ENCODE results near the gene LHX4. TPM values are rescaled to one million over a fixed set of nuclear protein-coding genes. Genes with fewer than 3 reads are reported as not detected.

LHX4 gene
- total and polyA plus RNA-seq, 7 donors = 0.44 to 0.92 (median 0.60) TPM; not detected in 4

- H3K4me1 ChIP-seq = peaks cover 0 to 9% (median 2%) of the 10 kb centered on the region in 4 donors
- DNase-seq = no peak
- no peaks in the 10 kb centered on the region for H3K9me3 ChIP-seq
- no peak overlapping the region for H3K27ac ChIP-seq
- no peaks in the 10 kb centered on the region for H3K27me3 ChIP-seq
- intact Hi-C loops (cut with DNase I) = no loop called here
- 26 to 70% methylated on average over 2 of the region's 2 CpGs for WGBS, 2 donors
- H3K4me3 ChIP-seq = no peak overlapping the region
- TF ChIP-seq CTCF (IDR thresholded peaks at IDR 0.05) = no peak
- no peak for TF ChIP-seq POLR2AphosphoS5 (IDR thresholded peaks at IDR 0.05)
- no peak for TF ChIP-seq POLR2A (IDR thresholded peaks at IDR 0.05)
- no peak for TF ChIP-seq EP300 (IDR thresholded peaks at IDR 0.05)
- no peaks in the 10 kb centered on the region for H3K36me3 ChIP-seq
Measured at GRCh38 chr1:180301135-180301742, 71.2 kb downstream of the LHX4 start.

DNA sequence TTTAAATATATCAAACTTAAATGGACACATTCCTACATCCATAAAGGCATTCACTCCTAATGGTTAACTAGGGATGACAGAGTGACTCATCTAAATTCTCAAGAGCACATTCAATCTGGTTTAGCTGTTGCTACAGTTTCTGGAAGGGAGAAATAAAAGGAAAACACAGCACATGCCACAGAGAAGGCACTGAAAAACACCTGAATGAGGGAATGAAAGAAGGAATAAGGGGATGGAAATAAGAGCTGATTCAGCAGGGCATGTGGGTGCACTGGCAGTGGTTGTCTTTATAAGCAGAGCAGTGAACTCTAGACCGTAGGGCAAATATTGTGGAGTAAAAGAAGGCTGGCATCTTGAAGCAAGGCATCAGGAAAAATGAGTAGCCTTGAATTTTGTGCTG lies 79.3 kb downstream of the LHX4 start:
- H3K4me3 ChIP-seq = no peak overlapping the region

GRCh38 chr1:180310095-180310494 lies 80.0 kb downstream of the LHX4 start:
- Histone ChIP-seq H3K36me3 (peaks cover 0 to 5% (median 0%) of the 10 kb centered on the region in 4 donors), H3K4me1 (no peaks in the 10 kb centered on the region), H3K4me3 (no peak overlapping the region), H3K27ac (no peak overlapping the region), H3K27me3 (no peaks in the 10 kb centered on the region), H3K9me3 (no peaks in the 10 kb centered on the region)
- TF ChIP-seq EP300 (IDR thresholded peaks at IDR 0.05) = no peak
- WGBS, 2 donors = 84 to 96% methylated on average over 3 of the region's 3 CpGs
- no peak for DNase-seq
- intact Hi-C loops (cut with DNase I) = no loop called here

More for the DNA sequence above, 79.3 kb downstream of the LHX4 start:
- intact Hi-C loops (cut with DNase I) = no loop called here
- H3K4me1 ChIP-seq = no peaks in the 10 kb centered on the region
- 83 to 97% methylated on average over 1 of the region's 1 CpG for WGBS, 2 donors
- no peaks in the 10 kb centered on the region for H3K27me3 ChIP-seq
- no peak for TF ChIP-seq EP300 (IDR thresholded peaks at IDR 0.05)
- TF ChIP-seq POLR2A (IDR thresholded peaks at IDR 0.05) = no peak
- TF ChIP-seq CTCF (IDR thresholded peaks at IDR 0.05) = no peak
- no peak for TF ChIP-seq POLR2AphosphoS5 (IDR thresholded peaks at IDR 0.05)
- H3K27ac ChIP-seq = no peak overlapping the region
- peaks cover 0 to 5% (median 0%) of the 10 kb centered on the region in 4 donors for H3K36me3 ChIP-seq
- no peaks in the 10 kb centered on the region for H3K9me3 ChIP-seq
- DNase-seq = no peak

DNA sequence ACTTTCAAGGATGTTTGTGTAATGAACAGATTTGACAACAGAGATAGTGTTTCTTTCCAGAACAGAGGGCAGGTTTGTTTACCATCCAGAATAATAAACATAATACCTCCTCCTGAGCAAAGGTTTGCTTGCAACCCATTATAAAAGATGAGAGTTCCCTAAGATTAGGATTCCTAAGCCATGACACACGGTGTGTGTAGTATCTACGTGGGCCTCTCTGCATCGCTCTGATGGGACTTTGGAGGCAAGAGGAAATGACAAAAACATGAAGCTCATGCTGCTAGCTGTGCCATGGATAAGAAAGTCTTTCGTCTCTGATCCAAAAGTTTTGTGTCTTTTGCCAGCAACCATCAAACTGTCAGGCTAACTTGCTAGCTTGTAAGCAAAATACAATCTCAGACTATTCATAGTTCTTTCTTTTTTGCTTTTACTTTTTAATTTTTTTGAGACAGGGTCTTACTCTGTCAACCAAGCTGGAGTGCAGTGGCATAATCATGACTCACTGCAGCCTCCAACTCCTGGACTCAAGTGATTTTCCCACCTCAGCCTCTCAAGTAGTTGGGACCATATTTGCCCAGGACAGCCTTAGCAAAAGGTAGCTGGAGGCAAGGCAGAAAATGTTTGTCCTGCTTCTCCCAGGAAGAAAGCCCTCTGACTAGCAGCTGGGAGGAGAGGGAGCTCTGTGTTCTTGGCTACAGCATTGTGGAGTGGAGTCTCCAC lies 81.1 kb downstream of the LHX4 start:
- Histone ChIP-seq H3K9me3 (no peaks in the 10 kb centered on the region), H3K27ac (no peak overlapping the region), H3K4me3 (no peak overlapping the region), H3K4me1 (no peaks in the 10 kb centered on the region), H3K27me3 (no peaks in the 10 kb centered on the region), H3K36me3 (peaks cover 0 to 5% (median 0%) of the 10 kb centered on the region in 4 donors)
- intact Hi-C loops (cut with DNase I) = no loop called here
- WGBS, 2 donors = 68 to 88% methylated on average over 4 of the region's 4 CpGs
- no peak for TF ChIP-seq POLR2A (IDR thresholded peaks at IDR 0.05)
- TF ChIP-seq CTCF (IDR thresholded peaks at IDR 0.05) = no peak
- TF ChIP-seq POLR2AphosphoS5 (IDR thresholded peaks at IDR 0.05) = no peak
- no peak for TF ChIP-seq EP300 (IDR thresholded peaks at IDR 0.05)
- DNase-seq = no peak

GRCh38 chr1:180312926-180313325 lies 82.9 kb downstream of the LHX4 start:
- Histone ChIP-seq H3K4me3 (no peak overlapping the region), H3K4me1 (no peaks in the 10 kb centered on the region), H3K36me3 (peaks cover 0 to 5% (median 0%) of the 10 kb centered on the region in 4 donors), H3K9me3 (no peaks in the 10 kb centered on the region), H3K27ac (no peak overlapping the region), H3K27me3 (no peaks in the 10 kb centered on the region)
- no peak for DNase-seq
- 98 to 99% methylated on average over 2 of the region's 2 CpGs for WGBS, 2 donors
- intact Hi-C loops (cut with DNase I) = no loop called here
- no peak for TF ChIP-seq POLR2A (IDR thresholded peaks at IDR 0.05)
- TF ChIP-seq EP300 (IDR thresholded peaks at IDR 0.05) = no peak
- no peak for TF ChIP-seq POLR2AphosphoS5 (IDR thresholded peaks at IDR 0.05)
- TF ChIP-seq CTCF (IDR thresholded peaks at IDR 0.05) = no peak
